Measurements from ENCODE around the gene SLC24A2.
"Not testable (repeated sequence)": the region's sequence is repeated elsewhere in the genome, so short reads cannot be mapped to it uniquely, and the experiment has no call there.

SLC24A2 gene
- total RNA-seq = 0 reads per million in 2 donors

GRCh38 chr9:19788614-19789271 is at the start of gene SLC24A2:
SLC24A2 (minus strand) TSS chr9:19789037.
- no peak for DNase-seq

- not testable (repeated sequence) for DNase-seq
These were observed 44.5 kb upstream of the SLC24A2 start for GRCh38 chr9:19833331-19833730.

- no peak for DNase-seq
These were observed 42.0 kb upstream of the SLC24A2 start for GRCh38 chr9:19830796-19831195.

GRCh38 chr9:19828576-19829109 is 39.8 kb upstream of the SLC24A2 start:
- no peak for DNase-seq

DNA sequence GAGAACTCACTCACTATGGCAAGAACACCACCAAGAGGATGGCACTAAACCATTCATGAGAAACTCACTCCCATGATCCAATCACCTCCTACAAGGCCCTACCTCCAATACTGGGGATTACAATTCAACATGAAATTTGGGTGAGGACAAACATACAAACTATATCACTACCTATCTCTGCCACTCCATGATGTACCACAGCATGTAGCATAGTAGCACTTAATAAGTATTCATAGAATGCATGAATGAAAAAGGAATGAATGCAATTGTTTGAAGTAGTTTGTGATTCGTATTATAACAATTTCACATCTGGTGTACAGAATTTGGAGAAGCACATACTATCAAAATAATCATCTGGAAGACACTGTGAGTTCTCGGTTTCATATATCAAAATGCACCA is 27.9 kb upstream of the SLC24A2 start:
- DNase-seq = no peak

- DNase-seq = no peak
These were observed 23.4 kb upstream of the SLC24A2 start for GRCh38 chr9:19812194-19812593.

DNA sequence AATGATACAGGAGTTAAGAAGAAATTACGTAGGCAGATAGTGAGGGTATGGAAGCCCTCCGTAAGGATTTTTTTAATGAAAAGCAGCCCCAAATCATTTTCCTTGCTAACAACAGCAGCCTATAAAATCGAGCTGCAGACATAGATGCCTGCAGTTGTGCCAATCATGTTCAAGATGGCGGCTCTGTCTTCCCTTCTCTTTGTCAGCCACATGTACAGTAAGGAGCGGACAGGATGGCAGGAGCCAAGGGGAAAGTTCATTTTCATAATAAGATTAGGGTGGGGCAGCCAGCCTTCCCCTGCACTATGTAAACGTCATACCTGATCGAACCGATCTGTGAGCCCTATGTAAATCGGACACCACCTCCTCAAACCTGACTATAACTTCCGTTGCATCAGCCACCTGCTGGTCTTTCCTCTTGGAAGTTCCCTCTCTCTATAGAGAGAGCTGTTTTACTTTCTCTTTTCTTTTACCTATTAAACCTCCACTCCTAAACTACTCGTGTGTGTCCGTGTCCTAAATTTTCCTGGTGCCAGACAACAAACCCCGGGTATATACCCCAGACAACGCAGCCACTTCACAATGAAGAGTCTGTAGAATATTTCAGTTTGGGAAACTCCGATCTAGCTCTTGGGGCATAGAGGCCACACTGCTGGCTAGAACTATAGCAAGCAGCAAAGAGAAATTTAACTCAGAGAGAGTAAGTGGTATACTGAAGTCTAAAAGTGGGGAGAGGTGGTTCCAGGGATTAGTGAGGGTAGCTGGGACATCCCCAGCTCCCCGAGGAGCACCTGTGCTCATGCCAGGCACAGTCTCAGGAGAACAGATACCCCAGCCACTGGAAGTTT is 20.8 kb upstream of the SLC24A2 start:
- no peak for DNase-seq

- DNase-seq = no peak
These were observed 18.5 kb upstream of the SLC24A2 start for GRCh38 chr9:19807182-19807892.

DNA sequence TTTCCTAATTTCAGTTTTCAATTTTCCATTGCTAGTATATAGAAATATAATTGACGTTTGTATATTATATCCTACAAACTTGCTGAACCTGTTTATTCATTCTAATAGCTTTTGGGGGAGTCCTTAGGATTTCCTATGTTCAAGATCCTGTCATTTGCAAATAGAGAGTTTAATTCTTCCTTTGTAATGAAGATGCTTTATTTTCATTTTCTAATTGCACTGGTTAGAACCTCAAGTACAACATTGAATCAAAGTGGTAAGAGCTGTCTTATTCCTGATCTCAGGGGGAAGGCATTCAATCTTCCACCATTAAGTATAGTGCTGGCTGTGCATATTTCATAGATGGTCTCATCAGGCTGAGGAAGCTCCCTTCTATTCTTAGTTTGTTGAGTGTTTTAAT is 15.6 kb upstream of the SLC24A2 start:
- no peak for DNase-seq

DNA sequence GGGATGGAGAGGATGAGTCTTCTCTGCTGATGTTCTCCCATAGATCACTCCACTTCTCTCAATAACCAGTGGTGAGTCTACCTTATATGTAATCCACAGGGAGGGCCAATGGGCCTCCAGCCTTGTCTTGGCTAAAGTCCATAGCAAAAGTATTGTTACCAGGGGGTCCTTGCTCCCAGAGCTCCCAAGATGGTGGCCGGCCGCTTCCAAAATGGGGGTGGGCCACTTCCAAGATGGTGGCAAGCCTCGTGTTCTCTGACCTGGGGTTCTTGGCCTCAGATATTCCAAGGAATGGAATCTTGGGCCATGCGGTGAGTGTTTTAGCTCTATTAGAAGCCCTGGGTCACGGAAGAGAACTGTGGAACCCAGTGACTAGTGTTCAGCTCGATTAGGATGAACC is 12.0 kb upstream of the SLC24A2 start:
- no peak for DNase-seq

DNA sequence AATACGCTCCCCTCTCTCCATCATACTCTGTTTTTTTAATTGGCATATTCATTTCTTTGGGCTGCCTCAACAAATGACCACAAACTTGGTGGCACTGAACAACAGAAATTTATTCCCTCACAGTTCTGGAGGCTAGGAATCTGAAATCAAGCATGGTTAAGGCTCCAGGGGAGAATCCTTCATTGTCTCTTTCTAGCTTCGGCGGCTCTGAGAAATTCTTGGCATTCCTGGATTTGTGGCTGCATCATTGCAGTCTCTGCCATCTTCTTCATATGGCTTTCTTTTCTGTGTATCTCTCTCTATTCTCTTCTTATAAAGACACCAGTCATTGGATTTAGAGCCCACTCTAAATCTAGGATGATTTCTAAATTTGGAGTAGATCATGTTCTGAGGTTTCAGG is 10.9 kb upstream of the SLC24A2 start:
- DNase-seq = no peak

- DNase-seq = no peak
These were observed 685 bp downstream of the SLC24A2 start for GRCh38 chr9:19788152-19788551.

GRCh38 chr9:19787672-19788071 is 1.2 kb downstream of the SLC24A2 start:
- DNase-seq = no peak

- DNase-seq = no peak
These were observed 3.6 kb downstream of the SLC24A2 start for GRCh38 chr9:19785230-19785629.

DNA sequence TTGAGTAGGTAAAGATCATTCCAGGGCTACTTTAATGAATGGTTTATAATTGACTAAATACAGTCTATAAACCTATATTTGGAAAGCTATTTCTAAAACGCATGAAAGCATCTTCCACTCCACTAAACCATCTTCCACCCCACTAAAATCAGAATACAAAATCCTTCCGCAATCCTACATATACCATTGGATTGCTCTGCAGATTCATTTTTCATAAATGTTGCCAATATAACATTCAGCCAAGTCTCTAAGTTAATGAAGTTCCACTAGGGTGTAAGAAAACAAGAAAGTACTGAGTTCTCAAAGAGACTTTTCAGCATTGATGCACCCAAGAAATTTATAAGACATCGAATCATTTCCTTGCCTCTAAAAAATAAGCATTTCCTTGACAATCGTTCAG is 4.7 kb downstream of the SLC24A2 start:
- no peak for DNase-seq

DNA sequence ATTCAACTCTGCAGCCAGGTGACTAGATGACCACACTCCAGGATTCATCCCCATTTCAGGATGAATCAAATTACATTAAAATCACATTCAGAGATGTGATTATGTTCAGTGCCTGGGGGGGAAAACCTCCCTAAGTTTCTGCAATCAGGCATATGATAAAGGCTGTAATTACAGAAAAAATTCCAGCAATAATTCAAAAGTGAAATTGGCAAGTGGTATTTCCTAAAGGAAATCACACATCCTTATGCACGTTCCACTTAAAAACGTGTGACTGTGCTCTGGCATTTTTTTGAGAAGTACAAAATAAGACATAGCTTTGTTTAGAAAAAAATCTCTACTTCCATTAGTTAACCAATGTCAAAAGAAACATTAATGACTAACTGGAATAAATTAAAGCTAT is 5.3 kb downstream of the SLC24A2 start:
- DNase-seq = no peak

GRCh38 chr9:19782005-19782404 is 6.8 kb downstream of the SLC24A2 start:
- peak in 1 of 5 experiments; percentile 22 for DNase-seq

DNA sequence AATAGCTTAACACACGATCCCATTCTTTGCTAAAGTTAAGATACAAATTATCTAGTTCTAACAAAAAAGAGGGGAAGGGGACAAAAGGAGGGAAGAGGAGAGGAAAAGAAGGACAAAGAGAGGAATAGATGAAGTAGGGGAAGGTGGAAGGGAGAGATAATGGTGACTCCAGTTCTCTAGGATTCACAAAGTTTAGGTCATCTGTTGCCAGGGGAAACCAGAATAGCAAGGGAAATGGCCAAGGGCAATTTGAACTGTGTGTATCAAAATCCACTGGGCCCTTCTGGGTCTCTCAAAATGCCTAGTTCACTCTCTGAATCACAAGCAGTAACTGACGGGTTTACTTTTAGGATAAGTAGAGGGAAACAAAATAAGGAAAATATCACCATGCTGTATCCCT is 7.6 kb downstream of the SLC24A2 start:
- DNase-seq = no peak

GRCh38 chr9:19771446-19771845 is 17.4 kb downstream of the SLC24A2 start:
- DNase-seq = no peak

DNA sequence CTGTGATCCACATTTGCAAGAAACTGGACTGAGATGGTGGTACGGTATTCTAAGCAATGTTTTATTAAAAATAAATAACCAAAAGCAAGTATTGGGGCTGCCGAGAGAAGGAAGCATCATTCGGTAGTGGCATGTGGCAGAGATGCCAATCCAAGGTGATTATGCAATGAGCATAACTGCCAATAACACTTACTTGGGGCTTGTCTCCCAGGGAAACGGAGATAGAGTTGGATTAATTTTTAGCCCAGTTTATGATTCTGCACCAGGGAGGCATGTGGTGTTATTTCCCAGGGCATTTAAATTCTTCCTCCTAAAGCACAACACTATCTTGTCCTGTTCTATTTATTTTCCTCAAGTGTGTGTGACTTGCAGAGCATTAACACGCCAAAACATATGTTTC is 17.9 kb downstream of the SLC24A2 start:
- DNase-seq = no peak

- DNase-seq = no peak
These were observed 19.6 kb downstream of the SLC24A2 start for GRCh38 chr9:19769213-19769612.

- no peak for DNase-seq
These were observed 20.0 kb downstream of the SLC24A2 start for GRCh38 chr9:19768798-19769197.

DNA sequence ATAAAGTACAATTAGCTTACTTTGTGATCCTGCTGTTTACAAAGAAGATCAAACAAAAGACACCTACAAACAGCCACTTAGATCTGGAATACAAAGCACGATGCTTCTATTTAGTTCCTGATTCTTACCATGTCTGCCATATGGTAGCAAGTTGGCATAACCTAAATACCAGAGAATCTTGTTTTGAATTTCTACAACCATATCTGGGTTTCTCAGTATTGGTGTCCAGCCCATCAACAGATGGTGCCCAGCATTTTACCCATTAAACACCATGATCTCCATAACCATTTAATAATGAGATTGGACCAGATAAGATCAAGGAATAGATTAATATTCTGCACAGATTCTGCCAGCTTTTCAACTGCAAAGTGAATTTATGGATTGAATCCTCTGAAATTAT is 29.8 kb downstream of the SLC24A2 start:
- no peak for DNase-seq
